RWPE2 (cell line): ENCODE results near the gene ZNF366.

Experiments
- ATAC-seq: fragments of 200-7000 bp; cut with Tn5 transposase; 3 replicates; pipeline ENCODE4 v1.9.1; 2021; ENCODE audit warnings: low read depth
- DNase-seq: peaks from one replicate; pipeline ENCODE4 v3.0.0-alpha.2; 2020; ENCODE audit warnings: low spot score
- H3K27ac ChIP-seq: fragments of 450-650 bp; 2 replicates; pipeline ENCODE4 v1.5.1; 2017; ENCODE audit warnings: mild to moderate bottlenecking; ENCODE audit not compliant: poor library complexity, severe bottlenecking
- H3K27me3 ChIP-seq: fragments of 250-450 bp; sonication (Bioruptor Pico); 2 replicates; pipeline ENCODE4 v1.5.1; 2021; ENCODE audit warnings: mild to moderate bottlenecking, moderate library complexity; ENCODE audit not compliant: insufficient read depth, poor library complexity, severe bottlenecking
- H3K36me3 ChIP-seq: fragments of 250-450 bp; sonication (Bioruptor Pico); 2 replicates; pipeline ENCODE4 v1.5.1; 2020; ENCODE audit warnings: low read depth, mild to moderate bottlenecking, moderate library complexity
- H3K4me1 ChIP-seq: fragments of 250-450 bp; sonication (Bioruptor Pico); 2 replicates; pipeline ENCODE4 v1.5.1; 2021; ENCODE audit warnings: mild to moderate bottlenecking, moderate library complexity; ENCODE audit not compliant: insufficient read depth, poor library complexity, severe bottlenecking
- H3K4me3 ChIP-seq: fragments of 250-450 bp; sonication (Bioruptor Pico); 2 replicates; pipeline ENCODE4 v1.5.1; 2021; ENCODE audit warnings: mild to moderate bottlenecking, moderate library complexity; ENCODE audit not compliant: severe bottlenecking
- H3K9me3 ChIP-seq: fragments of 250-450 bp; sonication (Bioruptor Pico); 2 replicates; pipeline ENCODE4 v1.5.1; 2021; ENCODE audit warnings: mild to moderate bottlenecking, moderate library complexity; ENCODE audit not compliant: severe bottlenecking
- CTCF ChIP-seq: fragments of 450-650 bp; IDR thresholded peaks from one replicate; pipeline ENCODE4 v1.5.1; 2017; ENCODE audit warnings: mild to moderate bottlenecking, moderate library complexity; ENCODE audit not compliant: poor library complexity, severe bottlenecking

ZNF366 gene

DNA sequence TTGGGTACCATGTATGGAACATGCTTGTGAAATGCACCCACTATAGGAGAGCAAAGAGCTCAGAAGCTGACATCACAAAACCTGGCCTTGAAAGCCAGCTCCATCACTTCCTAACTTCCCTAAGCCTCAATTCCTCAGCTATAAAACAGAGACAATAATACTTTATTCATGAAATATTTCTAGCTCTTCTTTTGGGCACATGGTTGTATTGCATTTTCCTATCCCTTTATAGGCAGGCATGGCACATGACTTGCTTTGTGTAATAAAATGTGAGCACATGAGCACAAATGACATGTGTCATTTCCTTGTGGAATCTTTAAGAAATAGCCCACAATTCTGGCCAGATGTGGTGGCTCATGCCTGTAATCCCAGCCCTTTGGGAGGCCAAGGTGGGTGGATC lies 18.5 kb downstream of the ZNF366 start:
- Histone ChIP-seq H3K36me3 (no peaks in the 10 kb centered on the region), H3K4me1 (peaks cover 9% of the 10 kb centered on the region), H3K27me3 (no peaks in the 10 kb centered on the region), H3K4me3 (no peak overlapping the region), H3K27ac (no peak overlapping the region), H3K9me3 (no peaks in the 10 kb centered on the region)
- no peak for DNase-seq
- no peak for ATAC-seq
- TF ChIP-seq CTCF: no peak

- Histone ChIP-seq H3K9me3 (no peaks in the 10 kb centered on the region), H3K36me3 (no peaks in the 10 kb centered on the region), H3K27ac (no peak overlapping the region), H3K27me3 (no peaks in the 10 kb centered on the region), H3K4me1 (peaks cover 9% of the 10 kb centered on the region), H3K4me3 (no peak overlapping the region)
- no peak for DNase-seq
- TF ChIP-seq CTCF: no peak
- no peak; the same call in 2 of the 3 replicates for ATAC-seq
Observed at GRCh38 chr5:72487177-72487576, 20.0 kb downstream of the ZNF366 start.

GRCh38 chr5:72486371-72486770 lies 20.8 kb downstream of the ZNF366 start:
- no peak for DNase-seq
- peaks cover 9% of the 10 kb centered on the region for H3K4me1 ChIP-seq
- TF ChIP-seq CTCF: no peak
- no peaks in the 10 kb centered on the region for H3K36me3 ChIP-seq
- ATAC-seq: 0 out of 3 replicates have a peak, but pooled peaks have one; percentile 15
- no peak overlapping the region for H3K4me3 ChIP-seq
- no peaks in the 10 kb centered on the region for H3K27me3 ChIP-seq
- H3K9me3 ChIP-seq: no peaks in the 10 kb centered on the region
- H3K27ac ChIP-seq: peak overlapping the region; percentile 8

GRCh38 chr5:72485430-72485974 lies 21.7 kb downstream of the ZNF366 start:
- Histone ChIP-seq H3K9me3 (no peaks in the 10 kb centered on the region), H3K4me1 (peaks cover 9% of the 10 kb centered on the region), H3K27ac (peak overlapping the region; percentile 8), H3K4me3 (no peak overlapping the region), H3K27me3 (no peaks in the 10 kb centered on the region), H3K36me3 (no peaks in the 10 kb centered on the region)
- ATAC-seq (peak; percentile 84), DNase-seq (no peak)
- no peak for TF ChIP-seq CTCF

DNA sequence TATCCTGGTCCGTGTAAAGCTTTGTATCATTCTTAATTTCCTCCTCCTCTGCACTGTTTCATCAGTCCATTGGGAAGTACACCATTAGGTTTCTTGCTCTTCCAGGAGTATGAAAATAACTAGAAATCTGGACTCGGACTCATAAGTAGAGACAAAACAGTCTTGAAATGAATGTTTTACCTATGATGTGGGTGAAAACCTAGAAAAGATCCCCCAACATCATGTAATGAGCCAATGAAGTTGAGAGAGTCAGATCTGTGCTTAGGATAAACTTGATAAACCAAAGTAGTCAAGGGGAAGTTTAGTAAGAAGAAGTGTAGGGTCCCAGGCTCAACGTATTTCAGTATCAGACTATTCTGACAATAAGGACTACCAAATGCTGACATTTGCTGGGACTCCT lies 25.2 kb downstream of the ZNF366 start:
- no peaks in the 10 kb centered on the region for H3K36me3 ChIP-seq
- no peaks in the 10 kb centered on the region for H3K27me3 ChIP-seq
- TF ChIP-seq CTCF: no peak
- peaks cover 9% of the 10 kb centered on the region for H3K4me1 ChIP-seq
- no peak overlapping the region for H3K27ac ChIP-seq
- no peaks in the 10 kb centered on the region for H3K9me3 ChIP-seq
- H3K4me3 ChIP-seq: no peak overlapping the region
- no peak for ATAC-seq
- DNase-seq: no peak
